ENCODE data around the gene VAT1L. TPM values are rescaled to one million over a fixed set of nuclear protein-coding genes. Genes with fewer than 3 reads are reported as not detected.

VAT1L gene
- total RNA-seq, 1 donor from 2014 or later = 13.4 TPM

DNA sequence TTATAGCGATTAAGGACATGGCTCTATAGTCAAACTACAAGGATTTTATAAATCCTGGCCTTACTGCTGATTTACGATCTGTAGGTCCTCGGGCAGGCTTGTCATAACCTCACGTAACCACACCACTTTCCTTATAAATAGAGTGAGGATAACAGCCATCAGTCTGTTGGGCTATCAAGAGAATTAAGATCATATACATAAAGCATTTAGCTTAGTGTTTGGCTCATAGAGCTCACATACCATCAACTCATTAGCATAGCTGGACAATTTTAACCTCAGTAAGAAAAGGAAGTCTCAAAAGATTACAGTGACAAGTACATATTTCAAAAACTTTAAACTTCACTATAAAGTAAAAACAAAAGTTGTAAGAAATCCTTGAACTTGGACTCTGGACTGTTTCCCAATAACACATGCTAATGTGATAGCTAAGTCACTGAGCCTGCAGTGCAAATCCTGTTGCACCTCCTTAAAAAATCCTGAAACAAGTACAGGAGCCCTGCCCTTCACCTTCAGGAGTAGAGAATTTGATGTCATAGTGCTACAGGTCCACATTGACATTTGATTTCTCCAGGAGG is 213.2 kb downstream of the VAT1L start:
- no peak for DNase-seq

- peak; percentile 74 for DNase-seq
Measured at GRCh38 chr16:78002915-78003538, 214.7 kb downstream of the VAT1L start.

GRCh38 chr16:78004517-78004916 is 216.2 kb downstream of the VAT1L start:
- DNase-seq = no peak

DNA sequence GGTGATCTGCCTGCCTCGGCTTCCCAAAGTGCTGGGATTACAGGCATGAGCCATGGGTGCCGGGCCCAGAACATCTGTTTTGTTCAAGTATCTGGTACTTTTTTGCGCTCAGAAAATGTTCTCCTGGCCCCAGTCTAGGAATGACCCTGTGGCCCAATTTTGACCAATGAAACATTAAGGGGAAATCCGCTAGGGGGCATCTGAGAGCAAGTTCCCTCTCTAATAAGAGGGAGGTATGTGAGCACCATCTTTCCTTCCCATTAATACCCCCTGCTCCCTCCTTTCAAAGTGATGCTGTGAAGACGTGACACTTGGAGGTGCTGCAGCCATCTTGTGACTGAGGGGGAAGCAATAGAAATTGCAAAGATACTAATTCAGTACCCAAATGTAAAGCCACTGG is 217.5 kb downstream of the VAT1L start:
- DNase-seq = no peak

- no peak for DNase-seq
Measured at GRCh38 chr16:78007121-78007520, 218.8 kb downstream of the VAT1L start.

DNA sequence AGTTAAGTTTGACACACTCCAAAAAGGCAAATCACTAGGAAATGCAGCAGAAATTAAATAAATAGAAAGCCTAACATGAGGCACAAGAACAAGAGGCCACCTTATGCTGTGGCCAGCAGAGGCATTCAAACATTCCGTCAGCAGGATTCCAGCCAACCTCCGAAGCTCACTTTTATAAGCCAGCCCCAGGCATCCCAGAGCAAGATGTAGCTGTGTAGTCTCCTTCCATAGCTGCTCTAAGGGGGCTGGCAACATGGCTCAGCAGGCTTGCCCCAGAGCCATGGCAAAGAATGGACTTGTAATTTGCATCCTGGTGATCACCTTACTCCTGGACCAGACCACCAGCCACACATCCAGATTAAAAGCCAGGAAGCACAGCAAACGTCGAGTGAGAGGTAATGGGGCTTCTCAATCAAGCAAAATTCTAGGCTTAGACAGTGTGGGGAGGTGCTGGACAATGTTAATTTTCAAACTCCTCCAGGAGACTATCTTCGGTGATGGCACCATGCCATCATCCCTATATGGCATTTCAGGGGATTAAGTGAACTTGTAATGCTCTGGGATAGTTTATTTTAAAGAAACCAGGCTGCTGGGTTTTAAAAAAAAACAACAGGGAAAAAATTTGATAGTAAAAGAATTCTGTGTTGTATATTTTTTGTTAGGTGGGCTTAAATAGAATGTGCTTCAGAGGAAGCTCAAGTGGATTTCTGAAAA is 234.1 kb downstream of the VAT1L start, which contains the start of gene CLEC3A:
Gene CLEC3A, plus strand, starts transcription at position 202 of the 714 bp plus-strand sequence. Its CDS starts 79 bp downstream, at position 281.
- DNase-seq = no peak

GRCh38 chr16:78024159-78024558 is 235.8 kb downstream of the VAT1L start:
- DNase-seq = no peak

- no peak for DNase-seq
Measured at GRCh38 chr16:78025631-78026030, 237.3 kb downstream of the VAT1L start.

GRCh38 chr16:78028018-78028417 is 239.7 kb downstream of the VAT1L start:
- no peak for DNase-seq

Other genes with a start within 250 kb of the VAT1L start
- 2.7 TPM for gene NUDT7, start 66.0 kb upstream of the VAT1L start, total RNA-seq
- not detected for gene CLEC3A, start 234.0 kb downstream of the VAT1L start, total RNA-seq

All from occipital lobe (tissue), 2 donors.